Measurements from ENCODE around the gene ARFGEF2. TPM values are rescaled to one million over a fixed set of nuclear protein-coding genes. Genes with fewer than 3 reads are reported as not detected.
A peak's percentile ranks its signal among the peaks of the same experiment; 100 is the strongest.

The ARFGEF2 gene
- total and polyA plus RNA-seq, 3 donors from 2014 or later = 47.8 to 57.0 (median 52.6) TPM

DNA sequence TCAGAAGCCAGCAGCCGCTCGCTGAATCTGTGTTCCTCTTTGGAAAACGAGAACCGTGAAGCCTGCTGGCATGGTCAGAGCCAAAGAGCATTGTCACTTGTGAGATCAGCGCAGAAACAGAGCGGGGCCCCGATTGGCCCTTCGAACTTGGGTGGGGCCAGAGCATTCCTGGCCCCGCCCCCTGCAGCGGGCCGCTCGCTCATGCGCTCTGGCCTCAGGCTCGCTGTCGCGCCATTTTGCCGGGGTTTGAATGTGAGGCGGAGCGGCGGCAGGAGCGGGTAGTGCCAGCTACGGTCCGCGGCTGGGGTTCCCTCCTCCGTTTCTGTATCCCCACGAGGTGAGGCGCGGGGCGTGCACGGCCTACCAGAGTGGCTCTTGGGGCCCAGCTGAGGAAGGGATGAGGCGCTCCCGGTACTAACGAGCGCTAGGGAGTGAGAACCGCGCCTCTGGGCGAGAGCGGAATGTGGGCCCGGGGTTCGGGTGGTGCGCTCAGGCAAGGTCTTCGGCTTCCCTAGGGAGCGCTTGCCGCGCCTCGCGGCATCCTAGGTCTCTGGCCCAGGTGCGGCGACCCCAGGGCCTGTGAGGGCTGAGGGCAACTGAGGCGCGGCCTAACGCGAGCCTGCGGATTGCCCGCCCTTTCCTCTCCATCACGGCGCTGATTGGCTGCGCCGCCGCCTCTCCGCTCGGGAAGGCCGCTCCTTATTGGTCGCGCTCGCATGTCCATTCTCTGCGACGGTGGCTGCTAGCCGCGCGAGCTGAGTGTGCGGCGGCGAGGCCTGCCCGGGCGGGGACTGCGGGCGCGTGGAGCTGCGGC, 124.8 kb downstream of the ARFGEF2 start, which contains the start of gene CSE1L:
CSE1L (plus strand) TSS at position 226 of the 814 bp plus-strand sequence. CDS start 12,152 bp downstream, outside the sequence.
- peak; percentile 97 for DNase-seq
- Histone ChIP-seq H3K36me3 (ENCODE audit: low read depth, missing control alignments) (no peaks in the 10 kb centered on the region), H3K4me3 (peak within 1 kb of the TSS; percentile 94 to 95), H3K4me1 (peaks cover 5% of the 10 kb centered on the region), H3K27ac (peak within 1 kb of the TSS; percentile 91 to 93), H3K27me3 (no peaks in the 10 kb centered on the region), H3K9me3 (no peaks in the 10 kb centered on the region)
- TF ChIP-seq CTCF (IDR thresholded peaks at IDR 0.05) = peak in 2 of 3 experiments; percentile 16 to 54
- no peak for TF ChIP-seq POLR2A (IDR thresholded peaks at IDR 0.05)
- 0% methylated on average over 17 to 79 of the region's 80 CpGs for WGBS, 2 donors
- intact Hi-C loops (cut with DNase I; ENCODE audit: low total_unique reads) = no loop called here

GRCh38 chr20:49052334-49052733, 130.8 kb downstream of the ARFGEF2 start:
- no peak for TF ChIP-seq CTCF (IDR thresholded peaks at IDR 0.05)
- TF ChIP-seq POLR2A (IDR thresholded peaks at IDR 0.05) = no peak
- no peaks in the 10 kb centered on the region for H3K27me3 ChIP-seq
- intact Hi-C loops (cut with DNase I; ENCODE audit: low total_unique reads) = no loop called here
- peaks cover 11% of the 10 kb centered on the region for H3K4me1 ChIP-seq
- WGBS, 2 donors = 77 to 82% methylated on average over 1 of the region's 1 CpG
- H3K36me3 ChIP-seq (ENCODE audit: low read depth, missing control alignments) = no peaks in the 10 kb centered on the region
- no peak overlapping the region for H3K27ac ChIP-seq
- no peak for DNase-seq
- H3K9me3 ChIP-seq = no peaks in the 10 kb centered on the region
- H3K4me3 ChIP-seq = no peak overlapping the region

DNA sequence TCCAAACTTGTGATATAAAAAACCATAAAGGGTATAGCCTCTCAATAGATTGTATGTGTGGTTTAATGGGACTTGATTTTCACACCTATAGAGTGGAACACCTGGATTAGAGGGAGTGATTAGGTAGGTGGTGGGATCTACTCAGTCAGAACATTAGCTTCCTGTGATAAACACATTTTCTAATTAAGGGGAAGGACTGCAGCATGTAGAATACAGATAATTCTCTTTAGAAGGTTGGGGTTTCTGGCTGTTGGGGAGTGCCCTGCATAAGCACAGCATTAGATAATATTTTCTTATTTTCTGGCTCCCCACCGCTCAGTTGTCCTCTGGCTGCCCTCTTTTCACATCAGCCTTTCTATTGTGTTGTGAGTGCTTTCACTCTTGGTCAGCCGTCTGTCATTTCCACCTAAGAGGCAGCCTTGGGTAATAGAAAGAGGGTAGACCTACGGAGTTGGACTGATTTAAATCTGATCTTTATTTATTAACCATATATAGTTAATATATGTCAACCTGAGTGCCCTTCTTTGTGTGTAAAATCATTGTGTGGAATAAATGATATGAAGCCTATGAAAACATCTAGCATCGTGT, 132.6 kb downstream of the ARFGEF2 start:
- Histone ChIP-seq H3K27me3 (no peaks in the 10 kb centered on the region), H3K4me3 (no peak overlapping the region), H3K9me3 (no peaks in the 10 kb centered on the region), H3K27ac (no peak overlapping the region), H3K36me3 (ENCODE audit: low read depth, missing control alignments) (no peaks in the 10 kb centered on the region), H3K4me1 (peaks cover 6% of the 10 kb centered on the region)
- no peak for TF ChIP-seq CTCF (IDR thresholded peaks at IDR 0.05)
- no peak for TF ChIP-seq POLR2A (IDR thresholded peaks at IDR 0.05)
- 85 to 87% methylated on average over 4 of the region's 4 CpGs for WGBS, 2 donors
- intact Hi-C loops (cut with DNase I; ENCODE audit: low total_unique reads) = no loop called here
- DNase-seq = no peak

DNA sequence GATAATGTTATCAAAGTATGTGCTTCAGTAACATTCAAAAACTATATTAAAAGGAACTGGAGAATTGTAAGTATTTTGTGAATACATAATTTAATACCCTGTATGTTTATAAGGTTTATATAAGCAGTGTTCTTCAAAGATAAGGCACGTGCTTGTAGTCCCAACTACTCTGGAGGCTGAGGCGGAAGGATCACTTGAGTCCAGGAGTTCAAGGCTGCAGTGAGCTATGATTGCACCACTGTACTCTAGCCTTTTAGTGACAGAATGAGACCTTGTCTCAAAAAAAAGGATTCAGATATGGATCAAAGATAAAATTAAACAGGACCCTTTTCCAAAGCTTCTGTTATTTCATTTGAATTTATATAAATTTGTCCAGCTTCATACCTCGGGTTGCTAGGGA, 141.8 kb downstream of the ARFGEF2 start:
- H3K9me3 ChIP-seq = no peaks in the 10 kb centered on the region
- TF ChIP-seq POLR2A (IDR thresholded peaks at IDR 0.05) (no peak), CTCF (IDR thresholded peaks at IDR 0.05) (no peak)
- no peak overlapping the region for H3K4me3 ChIP-seq
- intact Hi-C loops (cut with DNase I; ENCODE audit: low total_unique reads) = no loop called here
- no peak overlapping the region for H3K27ac ChIP-seq
- no peaks in the 10 kb centered on the region for H3K36me3 ChIP-seq (ENCODE audit: low read depth, missing control alignments)
- no peak for DNase-seq
- no peaks in the 10 kb centered on the region for H3K27me3 ChIP-seq
- 60 to 61% methylated on average over 3 of the region's 3 CpGs for WGBS, 2 donors
- no peaks in the 10 kb centered on the region for H3K4me1 ChIP-seq
